Left hindlimb (tissue), 1 donor: ENCODE data around the gene PLA2G2A.
"Not testable (repeated sequence)": the region's sequence is repeated elsewhere in the genome, so short reads cannot be mapped to it uniquely, and the experiment has no call there.

Experiments used
- DNase-seq: peaks from one replicate; pipeline ENCODE4 v3.0.0-alpha.2; 2018

The PLA2G2A gene

DNA sequence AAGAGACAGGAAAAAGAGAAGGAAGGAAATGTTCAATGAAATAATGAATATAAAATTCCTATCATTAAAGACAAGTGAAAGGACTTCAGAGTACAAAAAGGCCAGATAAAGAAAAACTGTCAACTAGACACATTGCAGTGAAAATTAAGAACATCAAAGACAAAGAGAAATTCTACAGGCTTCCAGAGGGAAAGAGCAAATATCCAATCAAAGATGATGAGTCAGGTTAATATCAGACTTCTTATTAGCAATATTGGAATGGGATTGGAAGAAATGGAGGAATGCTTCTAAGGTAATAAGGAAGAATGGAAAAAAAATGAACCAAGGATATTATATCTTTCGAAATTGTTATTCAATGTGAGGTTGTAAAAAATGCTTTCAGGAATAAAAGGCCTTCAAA, 7.8 kb downstream of the PLA2G2A start:
- no peak for DNase-seq

GRCh38 chr1:19969898-19970660, 9.3 kb downstream of the PLA2G2A start:
- DNase-seq: no peak

DNA sequence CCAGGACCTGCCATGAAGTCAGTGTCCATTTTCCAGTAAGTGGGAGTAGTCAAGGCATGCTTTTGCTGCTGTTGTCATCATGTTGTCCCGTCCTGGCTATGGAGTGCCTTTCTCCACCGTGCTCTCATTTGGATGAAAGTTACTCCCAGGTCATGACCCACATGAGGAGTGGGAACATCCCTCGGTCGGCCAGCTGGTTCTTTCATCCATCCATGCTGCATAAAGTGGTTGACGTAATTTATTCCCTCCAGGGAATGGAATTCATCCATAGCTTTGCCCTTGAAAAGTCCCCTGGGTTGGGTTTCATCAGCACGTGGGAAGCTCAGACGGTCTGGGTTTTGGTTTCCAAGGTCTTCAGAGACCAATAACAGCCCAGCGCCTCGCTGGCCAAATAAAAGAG, 11.6 kb downstream of the PLA2G2A start:
- no peak for DNase-seq

DNA sequence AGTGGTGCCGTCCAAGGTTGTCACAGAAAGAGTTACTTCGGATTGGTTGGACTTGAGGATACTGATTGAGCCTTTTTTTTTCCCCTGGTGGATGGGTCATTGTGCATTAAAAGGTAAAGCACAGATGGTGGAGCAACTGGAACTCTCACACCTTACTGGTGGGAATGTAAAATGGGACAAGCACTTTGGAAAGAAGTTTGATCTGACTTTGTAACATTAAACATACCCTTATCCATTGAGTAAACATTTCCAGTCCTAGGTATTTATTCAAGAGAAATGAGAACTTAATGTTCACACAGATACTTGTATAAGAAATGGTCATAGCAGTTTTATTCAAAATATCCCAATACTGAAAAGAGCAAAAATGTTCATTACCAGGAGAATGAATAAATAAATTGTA, 14.9 kb downstream of the PLA2G2A start:
- no peak for DNase-seq

DNA sequence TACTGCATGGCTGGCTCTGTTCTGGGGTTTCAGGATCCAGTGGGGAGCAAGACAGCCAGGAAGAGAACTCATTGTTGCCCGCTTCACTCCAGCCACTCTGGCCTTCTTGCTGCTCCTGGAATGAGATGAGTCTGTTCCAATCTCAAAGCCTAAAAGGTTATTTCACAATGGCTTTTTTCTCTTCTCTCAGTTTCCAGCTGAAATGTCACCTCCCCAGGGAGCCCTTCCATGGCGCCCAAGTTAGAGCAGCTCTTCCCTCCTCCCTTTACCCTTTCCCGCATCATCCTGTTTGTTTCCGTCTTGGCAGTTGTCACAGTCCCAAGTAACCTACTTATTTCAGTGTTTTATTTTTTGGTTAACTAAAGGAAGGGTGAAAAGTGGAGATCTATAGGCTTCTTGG, 15.8 kb downstream of the PLA2G2A start:
- DNase-seq: no peak

DNA sequence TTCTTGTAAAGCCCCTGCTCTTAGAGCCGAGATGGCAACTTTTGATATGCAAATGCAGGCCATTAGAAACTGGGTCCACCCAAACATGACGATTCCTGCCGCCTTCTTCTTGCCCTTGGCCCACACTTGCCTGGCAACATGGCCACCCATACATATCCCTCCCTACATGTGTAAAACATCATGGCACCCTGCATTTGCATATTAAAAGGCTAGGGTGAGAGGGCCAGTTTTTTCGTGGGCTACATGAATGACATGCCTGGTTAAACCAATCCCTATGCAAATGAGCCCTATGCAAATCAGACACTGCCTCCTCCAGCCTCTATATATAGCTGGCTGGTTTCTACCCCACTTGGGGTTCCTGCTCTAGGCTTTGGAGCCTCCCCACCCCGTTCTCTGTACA, 18.8 kb downstream of the PLA2G2A start:
- no peak for DNase-seq

DNA sequence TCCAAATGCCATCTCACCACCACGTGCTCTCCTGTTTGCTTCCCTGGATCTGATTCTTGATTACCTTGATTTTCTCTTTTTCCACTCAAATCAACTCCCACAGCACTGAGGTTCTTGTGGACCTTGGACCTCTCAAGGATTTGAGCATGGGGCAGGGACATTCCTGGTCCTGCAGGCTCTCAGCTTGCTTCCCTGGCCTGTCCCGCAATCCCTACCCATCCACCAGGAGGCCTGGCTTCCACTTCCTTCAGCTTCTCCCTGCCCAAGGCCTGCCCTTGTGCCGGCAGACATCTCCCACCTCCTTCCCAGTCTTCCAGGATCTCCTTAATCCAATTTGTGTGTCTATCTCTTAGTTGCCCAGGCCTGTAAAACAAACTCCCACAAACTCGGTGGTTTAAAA, 21.6 kb downstream of the PLA2G2A start:
- no peak for DNase-seq

GRCh38 chr1:19955534-19956170, 23.8 kb downstream of the PLA2G2A start:
- DNase-seq: no peak

DNA sequence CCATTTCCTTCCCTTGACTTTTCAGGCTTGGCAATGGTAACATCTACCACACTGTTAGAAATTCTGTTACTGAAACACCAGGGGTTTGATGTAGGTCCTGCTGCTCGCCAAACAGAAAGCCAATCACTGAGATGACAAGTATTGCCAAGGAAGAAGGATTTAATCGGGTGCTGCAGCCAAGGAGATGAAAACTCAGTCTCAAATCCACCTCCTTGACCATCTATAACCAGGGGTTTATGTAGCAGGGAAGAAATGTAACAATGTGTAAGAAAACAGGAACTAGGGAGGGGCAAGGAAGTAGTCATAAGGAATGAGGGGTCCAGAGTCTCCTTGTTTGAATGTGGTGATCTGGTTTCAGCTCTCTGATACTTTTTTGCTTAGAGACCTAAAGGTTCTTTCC, 25.4 kb downstream of the PLA2G2A start:
- DNase-seq: no peak

GRCh38 chr1:19949016-19949415, 30.4 kb downstream of the PLA2G2A start:
- DNase-seq: no peak

DNA sequence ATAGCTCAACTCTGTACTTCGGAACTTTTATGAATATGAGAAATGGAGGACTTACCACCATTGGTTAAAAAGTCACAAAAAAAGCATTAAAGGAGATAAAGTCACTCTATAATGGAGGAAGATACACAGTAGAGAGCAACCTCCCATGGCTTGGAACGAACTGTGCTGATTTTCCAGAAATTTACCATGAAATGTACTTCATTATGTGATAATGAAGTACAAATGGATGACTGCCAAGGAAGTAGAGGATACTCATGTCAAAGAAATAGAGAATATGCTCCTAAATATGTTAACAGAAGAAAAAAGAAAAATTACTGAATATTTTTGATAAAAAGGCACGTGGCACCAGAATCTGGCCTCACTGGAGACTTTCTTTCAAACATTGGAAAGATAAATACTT, 32.4 kb downstream of the PLA2G2A start:
- no peak for DNase-seq

GRCh38 chr1:19946331-19946751, 33.1 kb downstream of the PLA2G2A start:
- no peak for DNase-seq

GRCh38 chr1:19945914-19946313, 33.5 kb downstream of the PLA2G2A start:
- no peak for DNase-seq

- DNase-seq: no peak
Measured at GRCh38 chr1:19942657-19943056, 36.8 kb downstream of the PLA2G2A start.

GRCh38 chr1:19942088-19942487, 37.3 kb downstream of the PLA2G2A start:
- no peak for DNase-seq

DNA sequence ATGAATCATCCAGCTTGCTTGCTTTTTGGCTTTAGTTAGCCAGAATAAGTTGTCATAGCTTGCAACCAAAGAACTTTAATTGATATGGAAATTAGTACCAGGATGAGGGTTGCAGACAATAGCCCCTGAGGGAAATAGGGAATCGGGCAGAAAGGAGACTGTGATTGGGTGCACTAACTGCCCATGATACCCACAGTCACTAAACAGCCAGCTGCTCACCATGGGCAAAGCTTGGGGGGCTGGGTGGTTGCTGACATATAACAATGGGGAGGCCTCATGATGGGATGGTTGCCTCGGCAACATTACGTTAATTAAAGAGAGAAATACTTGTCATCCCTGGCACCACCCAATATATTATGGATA, 38.2 kb downstream of the PLA2G2A start:
- DNase-seq: no peak

DNA sequence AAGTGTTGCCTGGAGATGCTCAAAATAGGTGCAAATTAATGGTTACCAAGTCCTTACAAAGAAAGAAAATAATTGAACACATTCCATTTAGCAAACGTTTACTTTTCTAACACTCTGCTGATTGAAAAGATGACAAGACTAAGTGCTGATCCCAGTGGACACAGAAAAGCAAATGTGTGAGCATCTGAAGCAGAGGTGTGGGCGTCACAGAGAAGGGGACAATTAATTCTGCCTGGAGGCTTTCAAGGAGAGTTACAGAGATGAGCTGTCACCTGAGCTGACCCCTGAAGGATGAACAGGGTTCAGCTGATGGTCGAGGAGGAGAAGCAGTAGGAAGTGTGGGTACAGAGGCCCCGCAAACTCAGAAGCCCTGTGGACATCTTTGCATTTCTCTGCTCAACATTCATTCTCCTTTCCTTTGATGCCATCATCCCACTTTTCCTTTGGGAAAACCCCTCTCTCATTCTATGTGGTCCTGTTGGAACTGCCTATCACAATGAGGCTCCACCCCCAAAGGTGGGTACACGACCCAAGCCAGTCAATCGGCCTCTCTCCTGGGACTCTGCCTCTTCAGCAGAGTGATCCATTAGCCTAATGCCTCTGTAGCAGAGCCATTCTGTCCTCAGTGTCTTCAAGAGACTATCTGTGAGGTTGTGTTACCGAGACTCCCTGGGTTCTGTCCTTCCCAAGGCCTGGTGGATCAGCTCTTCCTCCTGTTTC, 38.8 kb downstream of the PLA2G2A start:
- DNase-seq: no peak

DNA sequence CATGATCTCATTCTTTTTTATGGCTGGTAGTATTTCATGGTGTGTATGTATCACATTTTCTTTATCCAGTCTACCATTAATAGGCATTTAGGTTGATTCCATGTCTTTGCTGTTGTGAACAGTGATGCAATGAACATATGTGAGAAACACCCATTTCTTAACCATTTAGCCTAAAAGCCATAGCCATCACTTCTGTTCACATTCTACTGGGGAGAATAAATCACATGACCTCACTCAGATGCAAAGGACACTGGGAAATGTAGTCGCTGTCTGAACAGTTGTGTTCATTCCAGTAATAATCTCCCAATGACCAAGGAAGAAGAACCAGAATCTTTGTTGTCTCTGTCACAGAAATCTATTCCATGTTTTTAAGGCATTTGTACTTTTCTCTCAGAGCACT, 40.9 kb downstream of the PLA2G2A start:
- no peak for DNase-seq

- DNase-seq: no peak
Measured at GRCh38 chr1:19936061-19936750, 43.2 kb downstream of the PLA2G2A start.

DNA sequence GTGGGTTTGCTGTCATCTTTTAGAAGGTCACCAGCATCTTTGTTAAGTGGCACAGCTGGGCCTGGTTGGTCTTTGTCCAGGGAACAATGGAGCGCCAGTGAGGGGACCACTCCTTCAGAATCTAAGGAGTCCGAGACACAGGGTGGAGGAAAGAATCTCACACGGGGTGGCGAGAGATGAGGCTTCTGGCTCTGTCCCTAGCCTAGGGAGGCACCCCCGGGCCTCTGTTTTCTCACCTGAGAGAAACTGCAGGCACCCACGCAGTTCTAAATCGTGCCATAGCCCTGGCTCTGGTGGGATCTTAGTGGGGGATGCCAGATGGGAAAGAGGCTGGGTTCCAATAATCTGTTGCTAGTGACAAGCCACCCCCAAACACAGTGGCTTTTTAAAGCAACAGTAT, 45.1 kb downstream of the PLA2G2A start:
- DNase-seq: no peak

GRCh38 chr1:19932866-19933265, 46.6 kb downstream of the PLA2G2A start:
- DNase-seq: no peak

DNA sequence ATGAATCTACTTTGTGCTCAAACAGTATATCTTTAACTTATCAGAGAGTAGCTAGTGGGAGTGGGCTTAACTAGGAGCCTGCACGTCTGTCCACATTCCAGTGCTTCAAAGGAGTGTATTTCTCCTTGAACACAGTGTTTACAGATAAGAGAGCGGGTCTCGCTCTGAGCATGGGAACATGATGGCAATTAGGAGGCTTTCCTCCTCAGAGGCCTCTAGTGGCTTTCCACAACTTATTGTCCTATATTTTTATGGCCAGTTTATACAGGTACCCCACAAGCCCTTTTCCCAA, 52.3 kb downstream of the PLA2G2A start:
- DNase-seq: not testable (repeated sequence)

GRCh38 chr1:19926296-19927129, 52.9 kb downstream of the PLA2G2A start:
- no peak for DNase-seq
